Right forelimb (tissue), 1 donor: Measurements from ENCODE around the gene TMEM218.

Experiments used
- DNase-seq: peaks from one replicate; pipeline ENCODE4 v3.0.0-alpha.2; 2018

TMEM218 gene

DNA sequence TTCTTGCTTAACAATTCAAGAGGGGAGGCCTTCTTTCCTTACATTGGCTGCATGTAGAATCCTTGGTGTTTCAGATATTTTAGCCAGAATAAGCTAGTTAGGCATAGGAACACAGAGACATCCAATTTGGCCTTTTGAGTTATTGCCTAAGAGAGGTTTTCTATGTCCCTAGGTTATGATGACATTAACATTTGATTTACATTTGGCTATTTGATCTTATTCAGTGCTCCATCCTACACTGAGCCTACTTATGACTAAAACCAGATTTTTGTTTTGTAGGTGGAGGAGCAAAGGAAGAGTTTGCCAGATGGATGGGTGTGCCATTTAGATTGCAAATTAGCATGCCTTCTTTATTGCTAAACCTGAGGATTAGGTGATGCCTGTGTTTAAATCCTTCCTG is 59.4 kb downstream of the TMEM218 start:
- no peak for DNase-seq

DNA sequence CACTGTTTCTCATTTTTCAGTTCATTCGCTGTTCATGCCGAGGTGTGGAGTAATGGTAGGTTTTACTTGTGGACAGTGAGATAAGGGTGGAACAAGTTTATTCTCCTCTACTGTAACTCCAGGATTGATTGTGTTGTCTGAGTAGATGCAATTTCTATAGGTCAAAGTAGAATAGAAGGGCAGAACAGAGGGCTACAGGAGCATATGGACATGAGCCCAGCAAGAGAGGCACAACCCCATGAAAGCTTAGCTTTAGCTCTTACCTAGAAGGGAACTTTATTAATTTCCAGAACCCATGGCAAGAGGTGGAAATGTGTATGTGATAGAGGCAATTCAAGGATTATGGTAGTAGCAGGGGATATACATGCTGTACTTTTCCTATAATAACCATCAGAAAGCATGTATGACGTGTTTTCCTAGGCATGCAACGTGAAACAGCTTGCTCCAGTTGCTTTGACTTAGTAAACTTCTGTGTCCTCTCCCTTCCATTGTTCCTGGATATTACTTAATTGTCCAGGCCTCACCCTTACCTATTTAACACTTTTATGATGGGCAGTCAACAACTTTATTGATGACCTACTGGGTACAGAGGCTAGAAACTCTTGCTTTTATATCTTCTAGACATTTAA is 62.1 kb downstream of the TMEM218 start:
- DNase-seq, result no peak
